HL-60 (cell line): ENCODE data around the gene PIK3R3.
"Not testable (repeated sequence)": the region's sequence is repeated elsewhere in the genome, so short reads cannot be mapped to it uniquely, and the experiment has no call there.

Experiments
- DNase-seq, 2 experiments: peaks; one replicate each; pipeline ENCODE4 v3.0.0-alpha.2; 2010 to 2020; ENCODE audit warnings: low read depth in 1 of 2, low spot score in 1 of 2
- H3K27ac ChIP-seq: fragments of 250-450 bp; sonication (Bioruptor Pico); replicated peaks from 2 replicates; pipeline ENCODE4 v1.5.1; 2020; ENCODE audit warnings: mild to moderate bottlenecking, moderate library complexity
- H3K27me3 ChIP-seq: fragments of 250-450 bp; sonication (Bioruptor Pico); 2 replicates; pipeline ENCODE4 v1.5.1; 2021; ENCODE audit warnings: mild to moderate bottlenecking, moderate library complexity; ENCODE audit not compliant: insufficient read depth, poor library complexity, severe bottlenecking
- H3K4me3 ChIP-seq: replicated peaks from 2 replicates; pipeline ENCODE4 v1.5.1; 2011; ENCODE audit warnings: mild to moderate bottlenecking, control low read depth, low read length; ENCODE audit not compliant: insufficient read depth
- GABPA ChIP-seq: IDR thresholded peaks from 2 replicates; pipeline ENCODE4 v1.6.1; 2012; ENCODE audit warnings: low read depth
- POLR2AphosphoS5 ChIP-seq: IDR thresholded peaks from 2 replicates; pipeline ENCODE4 v1.6.1; 2012; ENCODE audit warnings: low read depth
- SPI1 ChIP-seq: IDR thresholded peaks from 2 replicates; pipeline ENCODE4 v1.6.1; 2012; ENCODE audit warnings: low read depth, mild to moderate bottlenecking, borderline replicate concordance
- TF ChIP-seq, protein P1 (sequence below): IDR thresholded peaks from one replicate; pipeline ENCODE4 v1.5.1; 2011; ENCODE audit warnings: low read length, control low read depth, inconsistent platforms; ENCODE audit not compliant: insufficient read depth
- TF ChIP-seq, protein P2 (sequence below): IDR thresholded peaks from 2 replicates; pipeline ENCODE4 v1.6.1; 2012; ENCODE audit warnings: low read depth; ENCODE audit not compliant: insufficient replicate concordance

The PIK3R3 gene

DNA sequence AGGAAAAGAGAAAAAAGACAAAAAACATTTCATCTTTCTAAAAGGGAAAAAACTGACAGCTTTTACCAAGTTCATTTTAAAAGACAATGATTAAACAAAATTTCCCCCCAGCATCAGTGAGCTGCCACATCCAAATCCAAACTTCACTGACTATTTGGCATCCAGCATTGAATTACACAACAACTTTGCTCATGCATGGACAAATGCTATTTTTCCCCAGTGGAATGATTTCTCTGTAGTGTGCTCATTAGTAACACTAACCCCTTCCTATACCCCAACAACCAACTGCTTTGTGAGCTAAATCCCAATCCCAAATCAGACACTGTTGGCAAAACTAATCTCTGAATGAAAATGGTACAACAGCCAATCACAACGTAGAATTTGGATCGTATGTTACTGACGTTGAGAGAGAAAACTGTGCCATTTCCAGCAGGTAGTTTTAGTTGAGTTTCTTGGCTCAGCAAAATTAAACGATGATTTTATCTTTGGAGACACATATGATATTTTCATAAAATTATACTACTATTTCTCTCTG, 37.9 kb downstream of the PIK3R3 start:
- Histone ChIP-seq H3K27me3 (no peaks in the 10 kb centered on the region), H3K4me3 (no peak overlapping the region), H3K27ac (no peak overlapping the region)
- no peak for DNase-seq
- TF ChIP-seq, protein P1, sequence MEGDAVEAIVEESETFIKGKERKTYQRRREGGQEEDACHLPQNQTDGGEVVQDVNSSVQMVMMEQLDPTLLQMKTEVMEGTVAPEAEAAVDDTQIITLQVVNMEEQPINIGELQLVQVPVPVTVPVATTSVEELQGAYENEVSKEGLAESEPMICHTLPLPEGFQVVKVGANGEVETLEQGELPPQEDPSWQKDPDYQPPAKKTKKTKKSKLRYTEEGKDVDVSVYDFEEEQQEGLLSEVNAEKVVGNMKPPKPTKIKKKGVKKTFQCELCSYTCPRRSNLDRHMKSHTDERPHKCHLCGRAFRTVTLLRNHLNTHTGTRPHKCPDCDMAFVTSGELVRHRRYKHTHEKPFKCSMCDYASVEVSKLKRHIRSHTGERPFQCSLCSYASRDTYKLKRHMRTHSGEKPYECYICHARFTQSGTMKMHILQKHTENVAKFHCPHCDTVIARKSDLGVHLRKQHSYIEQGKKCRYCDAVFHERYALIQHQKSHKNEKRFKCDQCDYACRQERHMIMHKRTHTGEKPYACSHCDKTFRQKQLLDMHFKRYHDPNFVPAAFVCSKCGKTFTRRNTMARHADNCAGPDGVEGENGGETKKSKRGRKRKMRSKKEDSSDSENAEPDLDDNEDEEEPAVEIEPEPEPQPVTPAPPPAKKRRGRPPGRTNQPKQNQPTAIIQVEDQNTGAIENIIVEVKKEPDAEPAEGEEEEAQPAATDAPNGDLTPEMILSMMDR: no peak
- TF ChIP-seq, protein P2, sequence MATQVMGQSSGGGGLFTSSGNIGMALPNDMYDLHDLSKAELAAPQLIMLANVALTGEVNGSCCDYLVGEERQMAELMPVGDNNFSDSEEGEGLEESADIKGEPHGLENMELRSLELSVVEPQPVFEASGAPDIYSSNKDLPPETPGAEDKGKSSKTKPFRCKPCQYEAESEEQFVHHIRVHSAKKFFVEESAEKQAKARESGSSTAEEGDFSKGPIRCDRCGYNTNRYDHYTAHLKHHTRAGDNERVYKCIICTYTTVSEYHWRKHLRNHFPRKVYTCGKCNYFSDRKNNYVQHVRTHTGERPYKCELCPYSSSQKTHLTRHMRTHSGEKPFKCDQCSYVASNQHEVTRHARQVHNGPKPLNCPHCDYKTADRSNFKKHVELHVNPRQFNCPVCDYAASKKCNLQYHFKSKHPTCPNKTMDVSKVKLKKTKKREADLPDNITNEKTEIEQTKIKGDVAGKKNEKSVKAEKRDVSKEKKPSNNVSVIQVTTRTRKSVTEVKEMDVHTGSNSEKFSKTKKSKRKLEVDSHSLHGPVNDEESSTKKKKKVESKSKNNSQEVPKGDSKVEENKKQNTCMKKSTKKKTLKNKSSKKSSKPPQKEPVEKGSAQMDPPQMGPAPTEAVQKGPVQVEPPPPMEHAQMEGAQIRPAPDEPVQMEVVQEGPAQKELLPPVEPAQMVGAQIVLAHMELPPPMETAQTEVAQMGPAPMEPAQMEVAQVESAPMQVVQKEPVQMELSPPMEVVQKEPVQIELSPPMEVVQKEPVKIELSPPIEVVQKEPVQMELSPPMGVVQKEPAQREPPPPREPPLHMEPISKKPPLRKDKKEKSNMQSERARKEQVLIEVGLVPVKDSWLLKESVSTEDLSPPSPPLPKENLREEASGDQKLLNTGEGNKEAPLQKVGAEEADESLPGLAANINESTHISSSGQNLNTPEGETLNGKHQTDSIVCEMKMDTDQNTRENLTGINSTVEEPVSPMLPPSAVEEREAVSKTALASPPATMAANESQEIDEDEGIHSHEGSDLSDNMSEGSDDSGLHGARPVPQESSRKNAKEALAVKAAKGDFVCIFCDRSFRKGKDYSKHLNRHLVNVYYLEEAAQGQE: no peak
- no peak for TF ChIP-seq POLR2AphosphoS5
- TF ChIP-seq SPI1: no peak
- no peak for TF ChIP-seq GABPA

DNA sequence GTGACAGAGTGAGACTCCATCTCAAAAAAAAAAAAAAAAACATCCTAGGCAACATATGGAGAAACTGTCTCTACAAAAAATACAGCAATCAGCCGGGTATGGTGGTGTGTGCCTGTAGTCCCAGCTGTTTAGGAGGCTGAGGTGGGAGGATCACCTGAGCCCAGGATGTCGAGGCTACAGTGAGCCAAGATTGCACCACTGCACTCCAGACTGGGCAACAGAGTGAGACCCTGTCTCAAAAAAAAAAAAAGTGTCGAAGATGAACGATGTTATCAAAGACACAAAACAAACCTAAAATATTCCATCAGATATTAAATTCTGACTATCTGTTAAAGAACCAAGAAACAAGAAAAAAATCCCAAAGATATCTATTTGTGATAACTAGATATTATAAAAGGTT, 38.6 kb downstream of the PIK3R3 start:
- H3K27me3 ChIP-seq, H3K4me3 ChIP-seq, DNase-seq, H3K27ac ChIP-seq: not testable (repeated sequence)

DNA sequence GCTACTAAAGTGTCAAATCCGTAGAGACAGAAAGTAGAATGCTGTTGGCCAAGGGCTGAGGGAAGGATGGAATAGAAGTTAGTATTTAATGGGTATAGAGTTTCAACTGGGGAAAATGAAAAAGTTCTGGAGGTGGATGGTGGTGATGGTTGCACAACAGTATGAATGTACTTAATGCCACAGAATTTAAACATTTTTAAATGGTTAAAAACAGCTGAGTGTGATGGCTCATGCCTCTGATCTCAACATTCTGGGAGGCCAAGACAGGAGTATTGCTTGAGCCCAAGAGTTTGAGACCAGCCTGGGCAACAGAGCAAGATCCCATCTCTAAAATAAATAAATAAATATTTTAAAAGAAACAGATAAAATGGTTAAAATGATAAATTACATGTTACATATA, 44.5 kb downstream of the PIK3R3 start:
- DNase-seq: no peak
- Histone ChIP-seq H3K4me3 (no peak overlapping the region), H3K27ac (no peak overlapping the region), H3K27me3 (no peaks in the 10 kb centered on the region)
- TF ChIP-seq GABPA (no peak), POLR2AphosphoS5 (no peak)
- TF ChIP-seq, protein P1: no peak

DNA sequence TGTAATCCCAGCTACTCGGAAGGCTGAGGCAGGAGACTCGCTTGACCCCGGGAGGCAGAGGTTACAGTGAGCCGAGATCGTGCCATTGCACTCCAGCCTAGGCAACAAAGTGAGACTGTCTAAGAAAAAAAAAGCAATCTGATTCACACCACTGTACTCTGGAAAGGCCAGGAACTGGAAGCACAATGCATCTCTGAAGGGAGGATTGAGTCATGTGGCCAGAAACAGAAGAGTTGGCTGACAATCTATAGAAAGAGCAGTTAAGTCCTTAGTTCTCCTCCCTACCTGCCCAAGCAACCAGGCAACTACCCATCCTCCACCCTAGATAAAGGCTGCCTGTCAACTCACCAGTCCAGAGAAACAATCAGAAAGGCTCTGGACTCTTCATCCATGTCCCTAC, 45.9 kb downstream of the PIK3R3 start:
- TF ChIP-seq, protein P2: no peak
- TF ChIP-seq GABPA (no peak), POLR2AphosphoS5 (no peak), SPI1 (no peak)
- TF ChIP-seq, protein P1: no peak
- no peak for DNase-seq
- Histone ChIP-seq H3K27ac (no peak overlapping the region), H3K4me3 (no peak overlapping the region), H3K27me3 (no peaks in the 10 kb centered on the region)
